Measurements from ENCODE around the gene CACNG4.

The CACNG4 gene

DNA sequence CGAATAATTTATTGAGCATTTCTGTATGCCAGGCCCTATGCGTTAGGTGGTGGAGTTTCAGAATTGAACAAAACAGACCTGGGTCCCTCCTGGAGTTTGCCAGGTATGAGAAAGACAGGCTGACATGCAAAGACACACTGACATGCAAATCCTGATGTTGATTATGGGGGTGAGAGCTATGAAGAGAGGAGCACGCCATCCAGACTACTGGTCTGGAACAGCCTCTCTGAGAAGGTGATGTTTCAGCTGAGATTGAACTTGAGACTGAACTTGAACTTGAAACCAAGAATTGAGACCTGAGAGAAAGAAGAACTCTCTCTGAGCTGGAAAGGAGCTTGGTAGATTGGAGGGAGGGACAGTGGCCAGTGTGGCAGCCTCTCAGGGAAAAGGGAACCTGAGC, 14.2 kb upstream of the CACNG4 start:
- no peak for DNase-seq
- TF ChIP-seq POLR2A (IDR thresholded peaks at IDR 0.05; ENCODE audit: low read length): no peak
- TF ChIP-seq GATA1 (IDR thresholded peaks at IDR 0.05; ENCODE audit: low read depth, low read length): no peak

DNA sequence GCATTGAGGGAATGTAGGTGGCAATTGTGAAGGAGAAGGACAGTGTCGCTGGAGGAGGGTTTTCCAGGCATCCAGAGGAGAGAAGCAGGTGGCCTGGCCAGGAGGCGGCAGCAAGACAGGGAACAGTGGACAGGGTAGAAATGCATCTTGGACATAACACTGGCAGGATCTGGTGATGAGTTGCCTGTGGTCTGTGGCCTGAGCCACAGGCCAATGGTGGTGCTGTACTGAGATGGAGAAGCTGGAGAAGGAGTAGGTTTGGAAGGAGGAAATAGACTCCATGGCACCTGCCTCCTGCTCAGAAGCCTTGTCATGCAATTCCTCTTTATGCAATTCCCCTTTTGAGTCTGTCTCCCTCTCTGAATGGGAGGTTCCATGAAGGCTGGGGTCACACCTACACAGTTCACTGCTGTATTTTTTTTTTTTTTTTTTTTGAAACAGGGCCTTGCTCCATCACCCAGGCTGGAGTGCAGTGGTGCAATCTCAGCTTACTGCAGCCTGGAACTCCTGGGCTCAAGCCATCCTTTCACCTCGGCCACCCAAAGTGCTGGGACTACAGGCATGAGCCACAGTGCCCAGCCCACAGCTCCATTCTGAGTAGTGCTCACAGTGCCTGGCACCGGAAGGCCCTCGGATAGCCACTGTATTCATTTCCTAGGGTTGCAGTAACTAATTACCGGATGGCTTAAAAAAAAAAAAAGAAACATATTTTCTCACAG, 13.5 kb upstream of the CACNG4 start:
- DNase-seq: no peak
- TF ChIP-seq POLR2A (IDR thresholded peaks at IDR 0.05; ENCODE audit: low read length) (no peak), GATA1 (IDR thresholded peaks at IDR 0.05; ENCODE audit: low read depth, low read length) (no peak)

DNA sequence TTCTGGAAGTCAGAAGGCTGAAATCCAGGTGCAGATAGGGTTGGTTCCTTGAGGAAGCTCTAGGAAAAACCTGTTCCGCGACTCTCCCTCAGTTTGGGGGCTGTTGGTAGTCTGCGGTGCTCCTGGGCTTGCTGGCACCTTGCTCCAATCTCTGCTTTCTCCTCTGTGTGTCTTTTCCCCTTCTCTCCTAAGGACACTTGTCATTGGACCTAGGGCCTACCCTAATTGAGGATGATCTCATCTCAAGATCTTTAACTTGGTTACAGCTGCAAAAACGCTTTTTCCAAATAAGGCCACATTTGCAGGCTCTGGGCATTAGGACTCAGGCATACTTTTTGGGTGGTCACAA, 12.9 kb upstream of the CACNG4 start:
- TF ChIP-seq POLR2A (IDR thresholded peaks at IDR 0.05; ENCODE audit: low read length) (no peak), GATA1 (IDR thresholded peaks at IDR 0.05; ENCODE audit: low read depth, low read length) (no peak)
- no peak for DNase-seq

DNA sequence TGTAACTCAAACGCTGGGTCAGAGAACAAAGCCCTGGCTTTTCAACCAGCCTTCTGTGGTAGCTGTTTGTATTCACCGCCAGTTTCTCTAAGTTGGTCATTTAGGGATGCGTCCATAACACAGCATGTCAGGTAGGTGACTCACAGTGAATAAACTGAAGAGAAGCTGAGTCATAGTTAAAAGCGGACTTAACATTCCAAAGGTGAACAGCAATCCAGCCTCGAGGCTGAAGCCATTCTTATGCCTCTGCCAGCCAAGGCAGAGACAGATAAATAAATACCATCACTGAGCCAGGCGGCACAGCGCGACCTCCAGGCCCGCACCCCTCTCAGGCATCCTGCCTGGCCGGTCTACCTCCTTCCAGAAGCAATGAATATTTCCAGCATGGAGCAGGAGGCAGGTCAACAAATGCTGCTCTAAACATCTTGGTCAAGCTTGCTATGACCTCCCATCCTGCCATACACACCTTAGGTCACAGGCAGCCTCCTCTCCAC, 12.4 kb upstream of the CACNG4 start:
- DNase-seq: no peak
- no peak for TF ChIP-seq GATA1 (IDR thresholded peaks at IDR 0.05; ENCODE audit: low read depth, low read length)

DNA sequence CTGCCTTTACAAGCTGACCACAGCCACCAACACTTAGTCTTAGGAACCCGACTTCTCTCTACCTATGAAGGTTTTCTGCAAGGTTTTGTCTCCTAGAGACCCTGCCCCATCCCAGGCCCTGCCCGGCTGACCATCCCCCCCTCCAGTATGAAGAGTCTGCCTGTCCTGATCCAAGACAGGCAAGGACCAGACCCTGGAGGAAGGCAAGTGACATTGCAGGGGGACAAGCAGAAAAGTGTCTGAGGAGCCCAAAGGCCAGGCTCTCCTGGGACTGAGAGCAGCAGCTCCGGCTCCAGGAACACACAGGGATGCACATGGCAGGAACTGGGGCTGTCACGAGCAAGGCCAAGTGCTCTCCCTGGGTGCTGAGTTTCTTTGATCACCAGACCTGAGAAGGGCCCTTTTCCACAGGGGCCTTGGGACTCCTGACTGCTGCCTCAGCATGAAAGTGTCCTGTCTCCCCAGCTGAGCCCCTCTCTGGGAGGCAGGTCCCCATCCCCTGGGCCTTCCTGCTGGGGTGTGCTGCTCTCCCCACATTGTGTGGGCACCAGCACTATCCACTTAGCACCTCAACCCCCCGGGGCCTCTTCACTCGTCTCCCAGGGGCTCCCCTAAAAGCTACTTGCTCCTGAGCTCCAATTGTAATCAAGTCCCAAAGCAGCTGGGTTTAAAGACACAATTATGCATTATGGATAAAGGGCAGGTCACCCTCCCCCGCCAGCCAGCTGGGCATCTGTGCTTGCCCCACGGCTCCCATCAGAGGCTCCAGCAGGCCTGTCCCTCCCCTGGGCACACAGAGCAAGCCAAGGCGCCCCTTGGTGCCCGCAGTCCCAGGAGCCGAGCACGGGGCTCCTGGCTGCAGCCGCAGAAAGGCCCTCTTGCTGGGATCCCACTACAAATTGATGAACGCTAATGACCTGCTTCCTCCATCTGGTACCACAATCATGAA, 11.6 kb upstream of the CACNG4 start:
- DNase-seq: no peak
- TF ChIP-seq POLR2A (IDR thresholded peaks at IDR 0.05; ENCODE audit: low read length) (no peak), GATA1 (IDR thresholded peaks at IDR 0.05; ENCODE audit: low read depth, low read length) (no peak)

DNA sequence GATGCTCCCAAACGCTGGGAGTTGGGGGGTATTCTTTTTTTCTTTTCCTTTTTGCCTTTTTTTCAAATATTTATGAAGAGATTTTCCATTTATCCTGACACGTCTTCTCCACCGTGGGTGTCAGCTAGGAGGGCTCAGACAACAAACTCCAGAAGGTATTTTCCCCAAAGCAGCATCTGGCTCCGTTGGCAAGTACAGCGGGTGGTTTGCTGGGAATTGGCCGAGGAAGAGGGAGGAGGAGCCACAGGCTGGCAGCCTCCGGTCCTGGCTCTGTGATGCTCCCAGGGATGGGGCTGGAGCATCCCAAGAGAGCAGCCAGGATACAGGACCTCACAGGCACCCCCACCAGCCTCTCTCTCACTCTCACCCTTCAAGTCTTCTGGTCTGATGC, 10.9 kb upstream of the CACNG4 start:
- no peak for DNase-seq
- TF ChIP-seq GATA1 (IDR thresholded peaks at IDR 0.05; ENCODE audit: low read depth, low read length) (no peak), POLR2A (IDR thresholded peaks at IDR 0.05; ENCODE audit: low read length) (no peak)

DNA sequence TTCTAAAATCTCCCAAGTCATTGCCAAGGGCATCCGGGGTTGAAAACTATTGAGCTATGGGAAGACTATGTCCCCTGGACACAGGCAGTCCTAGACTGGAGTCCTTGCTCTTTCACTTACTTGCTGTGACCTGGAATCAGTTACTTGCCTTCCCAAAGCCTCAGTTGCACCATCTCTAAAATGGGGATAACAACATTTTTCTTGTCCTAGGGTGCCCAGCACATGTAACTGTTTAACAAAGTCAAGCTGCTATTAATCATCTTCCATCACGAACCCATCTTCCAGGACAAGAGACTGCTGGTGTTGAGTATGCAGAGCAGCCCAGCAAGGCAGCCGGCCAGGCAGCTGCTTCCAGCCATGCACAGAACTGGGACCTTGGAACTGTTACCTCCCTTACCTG, 9.9 kb upstream of the CACNG4 start:
- TF ChIP-seq POLR2A (IDR thresholded peaks at IDR 0.05; ENCODE audit: low read length) (no peak), GATA1 (IDR thresholded peaks at IDR 0.05; ENCODE audit: low read depth, low read length) (no peak)

DNA sequence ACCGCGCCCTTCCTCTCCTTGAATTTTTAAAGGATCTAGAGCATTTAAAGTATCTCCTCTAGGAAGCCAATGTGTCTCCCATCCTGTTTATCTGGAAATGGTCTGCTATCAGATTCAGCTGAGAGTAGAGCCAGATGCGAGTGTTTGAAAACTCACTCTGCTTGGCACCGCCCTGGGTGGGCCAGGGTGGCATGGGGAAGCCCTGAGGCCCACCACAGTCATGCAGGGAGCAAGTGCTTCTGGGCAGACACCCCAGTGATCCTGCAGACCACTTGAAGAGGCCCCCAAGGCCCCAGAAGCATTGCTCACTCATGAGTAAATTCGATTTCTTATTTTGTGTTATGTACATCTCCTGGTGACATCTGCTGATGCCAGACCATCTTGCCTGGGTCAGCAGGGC, 8.7 kb upstream of the CACNG4 start:
- TF ChIP-seq GATA1 (IDR thresholded peaks at IDR 0.05; ENCODE audit: low read depth, low read length) (no peak), POLR2A (IDR thresholded peaks at IDR 0.05; ENCODE audit: low read length) (no peak)
- no peak for DNase-seq

More for the DNA sequence above, 9.9 kb upstream of the CACNG4 start:
- no peak for DNase-seq

DNA sequence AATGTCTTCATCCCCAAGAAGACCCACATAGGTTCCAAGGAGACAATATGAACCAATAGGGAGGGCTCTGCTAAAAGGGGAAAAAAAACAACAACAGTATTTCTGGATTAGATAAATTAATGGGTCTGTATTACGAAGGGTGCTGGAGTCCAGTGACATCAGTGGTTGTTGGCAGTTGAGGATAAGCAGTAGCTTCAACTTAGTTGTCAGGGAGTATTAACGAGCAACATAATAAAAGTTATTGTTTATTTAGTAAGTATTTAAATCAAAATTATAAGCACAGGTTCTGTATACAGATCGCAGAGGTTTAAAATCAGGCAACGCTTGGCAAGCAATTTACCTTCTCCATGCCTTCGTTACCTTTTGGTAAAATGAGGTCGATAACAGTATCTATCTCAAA, 7.6 kb upstream of the CACNG4 start:
- no peak for TF ChIP-seq GATA1 (IDR thresholded peaks at IDR 0.05; ENCODE audit: low read depth, low read length)
- TF ChIP-seq POLR2A (IDR thresholded peaks at IDR 0.05; ENCODE audit: low read length): no peak
- no peak for DNase-seq

DNA sequence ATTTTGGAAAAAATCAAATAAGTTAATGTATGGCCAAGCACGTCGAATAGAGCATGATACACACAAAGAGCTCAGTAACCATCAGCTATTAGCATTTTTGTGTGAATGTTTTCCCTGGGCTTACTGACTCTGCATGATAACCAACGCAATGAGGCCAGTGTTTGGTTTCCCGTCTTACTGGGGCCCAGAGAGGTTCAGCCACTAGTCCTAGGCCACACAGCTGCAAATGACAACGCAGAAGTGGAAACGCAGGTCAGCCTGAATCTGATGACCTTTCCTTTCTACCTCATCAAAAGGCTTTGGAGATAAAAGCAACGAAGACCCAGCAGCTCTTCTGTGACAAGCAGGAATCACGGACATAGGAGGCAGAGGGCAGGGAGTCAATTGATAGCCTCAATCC, 7.2 kb upstream of the CACNG4 start:
- no peak for TF ChIP-seq GATA1 (IDR thresholded peaks at IDR 0.05; ENCODE audit: low read depth, low read length)
- no peak for TF ChIP-seq POLR2A (IDR thresholded peaks at IDR 0.05; ENCODE audit: low read length)
- DNase-seq: no peak

DNA sequence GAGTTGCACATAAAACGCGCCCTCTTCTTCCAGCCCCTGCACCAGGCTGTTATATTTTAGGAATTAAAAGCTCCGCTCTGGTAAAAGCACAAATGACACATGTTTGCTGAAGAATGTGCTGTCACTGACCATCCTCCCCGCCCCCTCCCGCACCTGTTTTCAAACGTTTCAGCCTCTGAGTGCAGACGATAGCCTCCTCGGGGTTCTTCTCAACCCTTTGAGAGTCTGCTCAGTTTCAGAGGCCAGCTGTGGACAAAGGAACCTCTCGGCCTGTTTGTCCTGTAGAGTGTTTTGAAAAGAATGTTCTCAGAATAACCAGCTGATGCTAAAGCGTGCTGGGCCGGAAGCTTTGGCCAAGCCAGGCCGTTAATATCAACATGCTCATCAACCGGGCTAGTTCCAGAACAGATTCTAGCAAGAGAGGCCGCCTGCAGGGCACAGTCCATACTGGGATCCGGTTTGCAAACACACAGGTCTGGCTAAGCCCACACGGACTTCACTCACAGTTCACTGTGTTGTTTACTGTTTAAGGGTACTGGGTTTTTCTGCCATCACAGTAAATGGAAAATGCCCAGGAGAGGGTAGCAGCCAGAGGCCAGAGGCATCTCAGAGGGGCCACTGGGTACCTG, 6.4 kb upstream of the CACNG4 start:
- TF ChIP-seq POLR2A (IDR thresholded peaks at IDR 0.05; ENCODE audit: low read length): no peak
- TF ChIP-seq GATA1 (IDR thresholded peaks at IDR 0.05; ENCODE audit: low read depth, low read length): no peak
- no peak for DNase-seq

DNA sequence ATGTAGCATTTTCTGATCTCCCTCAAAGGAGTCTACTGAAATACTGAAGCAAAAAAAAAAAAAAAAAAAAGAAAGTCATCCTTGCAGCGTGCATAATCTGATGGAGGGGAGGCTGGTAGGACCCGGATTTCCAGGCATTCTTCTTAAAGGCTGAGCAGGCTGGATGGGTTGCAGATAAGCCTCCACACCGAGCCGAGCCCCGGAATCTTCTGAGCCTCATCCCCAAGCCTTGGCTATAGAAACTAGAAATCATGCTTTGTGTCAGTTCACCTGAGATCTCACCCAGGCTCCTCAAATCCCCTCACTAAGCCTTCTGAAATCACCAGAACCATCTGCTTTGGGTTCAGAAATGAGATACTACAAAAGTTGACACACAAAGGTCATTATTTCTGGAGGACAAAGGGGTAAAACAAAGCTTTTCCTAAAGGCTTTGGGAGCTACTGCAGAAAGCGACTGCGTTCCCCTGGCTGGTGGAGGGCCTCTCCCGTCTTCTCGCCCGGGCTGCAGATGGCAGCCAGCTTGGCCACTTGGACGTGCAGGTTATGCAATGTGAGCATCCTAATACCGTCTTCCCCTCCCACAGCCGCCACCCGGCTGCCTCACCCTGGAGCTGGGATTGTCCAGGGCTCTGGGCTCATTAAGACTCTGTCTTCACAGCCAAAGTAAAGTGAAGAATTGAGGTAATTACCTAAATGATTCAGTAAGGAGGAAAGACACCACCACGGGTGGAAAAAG, 4.7 kb upstream of the CACNG4 start:
- no peak for DNase-seq
- TF ChIP-seq POLR2A (IDR thresholded peaks at IDR 0.05; ENCODE audit: low read length) (no peak), GATA1 (IDR thresholded peaks at IDR 0.05; ENCODE audit: low read depth, low read length) (no peak)

DNA sequence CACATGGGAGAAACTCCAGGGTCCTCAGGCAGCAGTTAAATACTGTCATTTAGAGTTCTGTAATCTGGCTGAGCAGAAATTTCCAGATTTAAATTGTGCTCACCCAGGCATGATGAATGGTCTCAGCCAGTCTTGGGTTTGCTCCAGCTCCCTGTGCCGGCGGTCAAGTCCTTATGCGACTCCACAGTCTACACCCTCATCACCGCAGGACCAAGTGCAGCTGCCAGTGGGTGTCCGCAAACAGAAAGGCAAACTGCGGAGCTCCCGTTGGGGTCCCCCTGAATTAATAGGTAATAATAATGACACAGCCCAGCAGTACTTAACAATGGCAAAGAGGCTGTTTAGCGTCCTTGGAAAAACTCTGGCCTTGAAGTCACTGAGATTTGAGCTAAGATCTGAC, 3.9 kb upstream of the CACNG4 start:
- no peak for TF ChIP-seq POLR2A (IDR thresholded peaks at IDR 0.05; ENCODE audit: low read length)
- DNase-seq: no peak

DNA sequence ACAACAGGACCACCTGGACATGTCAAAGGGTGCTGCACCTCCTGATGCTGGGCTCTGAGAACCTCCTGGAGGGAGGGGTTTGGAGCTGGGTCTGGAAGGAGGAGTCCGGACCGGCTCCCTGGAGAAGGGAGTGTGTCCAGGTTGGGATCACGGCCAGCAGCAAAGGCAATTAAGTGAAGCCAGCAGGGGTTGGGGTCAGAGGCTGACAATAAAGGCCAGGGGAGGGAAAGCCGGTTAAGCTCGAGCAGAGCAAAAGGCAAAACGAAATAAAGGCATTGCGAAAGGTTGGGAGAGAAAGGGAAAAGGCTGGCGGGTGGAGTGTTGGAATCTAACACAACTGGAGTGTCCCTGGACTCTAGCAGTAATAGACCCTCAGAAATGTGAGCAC, 992 bp upstream of the CACNG4 start:
- no peak for DNase-seq
- TF ChIP-seq GATA1 (IDR thresholded peaks at IDR 0.05; ENCODE audit: low read depth, low read length): no peak
- no peak for TF ChIP-seq POLR2A (IDR thresholded peaks at IDR 0.05; ENCODE audit: low read length)

Data from erythroblast (primary cell).